Heart right ventricle (tissue), 16 donors: Measurements from ENCODE around the gene PDE9A. TPM values are rescaled to one million over a fixed set of nuclear protein-coding genes. Genes with fewer than 3 reads are reported as not detected.

ENCODE experiments used
- ATAC-seq, 8 donors: fragments of 200-7000 bp; cut with Tn5 transposase; one replicate each; pipeline ENCODE4 v1.9.1; 2020; ENCODE audit warnings: mild to moderate bottlenecking in 8 of 8, moderate library complexity in 8 of 8, moderate number of reproducible peaks in 1 of 8
- DNase-seq, 2 donors: peaks; one replicate each; pipeline ENCODE4 v3.0.0-alpha.2; 2020
- H3K27ac ChIP-seq, 10 donors: fragments of 200-600 bp; sonication (generic) in 2 of 10; one replicate each; pipeline versions ENCODE4 v1.5.0 to v1.8.0; 2020 to 2022; ENCODE audit warnings: mild to moderate bottlenecking in 3 of 10
- H3K27me3 ChIP-seq, 7 donors: fragments of 200-600 bp; one replicate each; pipeline ENCODE4 v1.8.0; 2021 to 2022; ENCODE audit warnings: mild to moderate bottlenecking in 2 of 7
- H3K36me3 ChIP-seq, 9 donors: fragments of 200-600 bp; sonication (generic) in 1 of 9; one replicate each; pipeline versions ENCODE4 v1.5.0 to v1.8.0; 2020 to 2022; ENCODE audit warnings: mild to moderate bottlenecking in 2 of 9
- H3K4me1 ChIP-seq, 9 donors: fragments of 200-600 bp; sonication (generic) in 1 of 9; one replicate each; pipeline versions ENCODE4 v1.5.0 to v1.8.0; 2020 to 2022; ENCODE audit warnings: mild to moderate bottlenecking in 4 of 9
- H3K4me3 ChIP-seq, 10 donors: fragments of 200-600 bp; sonication (generic) in 2 of 10; one replicate each; pipeline versions ENCODE4 v1.5.0 to v1.8.0; 2020 to 2022; ENCODE audit warnings: mild to moderate bottlenecking in 7 of 10, moderate library complexity in 2 of 10
- H3K9me3 ChIP-seq, 11 donors: fragments of 200-600 bp in 10 of 11; sonication (generic) in 2 of 11; one replicate each; pipeline versions ENCODE4 v1.5.0 to v1.8.0; 2013 to 2022; ENCODE audit warnings: mild to moderate bottlenecking in 2 of 11, control low read depth in 1 of 11, moderate library complexity in 1 of 11
- WGBS, 2 donors: extraction: QIAGEN DNeasy Blood & Tissue Kit; methylation state at CpG; one replicate each; pipeline ENCODE4 v1.1.7; 2013; ENCODE audit warnings: inconsistent platforms in 1 of 2; 5-methylcytosine and 5-hydroxymethylcytosine counted together
- intact Hi-C, 10 donors: fragments of 100-400 bp; cut with DNase I; formaldehyde crosslinking; loops; one replicate each; pipeline versions ENCODE4 v1.11.1 to v1.14.2; 2022
- polyA plus RNA-seq, 2 donors: library from polyadenylated mRNA; stranded (reverse); fragments of 200-250 nt; gene quantifications; one replicate each; pipeline ENCODE4 v1.2.3, GENCODE V29; 2013
- total RNA-seq, 10 donors: library from RNA; stranded (reverse); fragmentation: NEBNext Ultra II Directional in 3 of 10; extraction: Animal tissue kit (Norgen Biotek cat#: 25700) in 3 of 10; gene quantifications; one replicate each; pipeline versions ENCODE4 v1.2.1 to v1.2.4, GENCODE V29; 2021 to 2023
- TF ChIP-seq, protein P1 (sequence below), 9 donors: fragments of 200-600 bp; sonication (generic) in 2 of 9; IDR thresholded peaks; one replicate each; pipeline versions ENCODE4 v1.5.0 to v1.8.0; 2021 to 2022; ENCODE audit warnings: antibody characterized with exemption in 9 of 9, mild to moderate bottlenecking in 5 of 9, moderate library complexity in 1 of 9
- donor health status: Arrhythmogenic right ventricular cardiomyopathy.
- donor health status: ischemic (EF 13 %, LVEDD 7.1; RV severe dilation, severe dysfunction).
- donor health status: healthy with polysubstance abuse.
- donor health status: DM: no; HTN: yes; CAD: no.
- donor health status: DM: no; HTN: no; CAD: no.
- donor health status: ischemic (EF 25% LVEDD 6.9; RV normal size, moderate dysfunction).
- donor health status: ischemic (EF 25% LVEDD 5.7; RV mildly dilated, moderate dysfunction).
- donor health status: healthy.
- donor health status: DM: yes; HTN: yes; CAD: no.
- donor health status: Ischemic cardiomyopathy.
- donor health status: ischemic (EF 35%, LVEDD 5.7; RV mildly dilated, moderate dysfunction).
- donor health status: nonischemic (EF 11% LVEDD 7.7; RV severe dilation, severe dysfunction).
- donor health status: DM: yes; HTN: yes; CAD: no.
- donor health status: PGD.
- donor health status: ischemic (EF 29% LVEDD 5.4; RV normal size, mild dysfunction).
- donor health status: nonischemic (EF 23%, LVEDD 6.1; RV moderate dilation, normal function).

PDE9A gene
- total and polyA plus RNA-seq, 12 donors, result 1.2 to 7.0 (median 2.2) TPM

DNA sequence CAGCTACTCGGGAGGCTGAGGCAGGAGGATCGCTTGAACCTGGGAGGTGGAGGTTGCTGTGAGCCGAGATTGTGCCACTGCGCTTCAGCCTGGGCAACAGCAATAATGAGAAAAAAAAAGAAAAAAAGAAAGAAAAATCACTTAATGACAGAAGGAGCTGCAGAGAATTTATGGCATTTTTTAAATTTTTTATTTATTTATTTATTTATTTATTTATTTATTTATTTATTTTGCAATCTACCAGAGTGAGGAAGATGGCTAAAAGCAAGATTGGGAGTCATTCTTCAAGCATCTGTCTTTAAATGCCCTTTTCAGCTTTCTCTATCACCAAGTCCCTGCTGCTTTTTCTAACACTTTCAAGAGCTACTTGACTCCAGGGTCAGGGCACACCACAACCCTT, 134.2 kb downstream of the PDE9A start:
- 95 to 99% methylated on average over 4 of the region's 4 CpGs for WGBS, 2 donors
- H3K27me3 ChIP-seq, result peaks cover 0 to 20% (median 15%) of the 10 kb centered on the region in 7 donors
- H3K4me1 ChIP-seq, result peaks cover 0 to 17% (median 16%) of the 10 kb centered on the region in 9 donors

DNA sequence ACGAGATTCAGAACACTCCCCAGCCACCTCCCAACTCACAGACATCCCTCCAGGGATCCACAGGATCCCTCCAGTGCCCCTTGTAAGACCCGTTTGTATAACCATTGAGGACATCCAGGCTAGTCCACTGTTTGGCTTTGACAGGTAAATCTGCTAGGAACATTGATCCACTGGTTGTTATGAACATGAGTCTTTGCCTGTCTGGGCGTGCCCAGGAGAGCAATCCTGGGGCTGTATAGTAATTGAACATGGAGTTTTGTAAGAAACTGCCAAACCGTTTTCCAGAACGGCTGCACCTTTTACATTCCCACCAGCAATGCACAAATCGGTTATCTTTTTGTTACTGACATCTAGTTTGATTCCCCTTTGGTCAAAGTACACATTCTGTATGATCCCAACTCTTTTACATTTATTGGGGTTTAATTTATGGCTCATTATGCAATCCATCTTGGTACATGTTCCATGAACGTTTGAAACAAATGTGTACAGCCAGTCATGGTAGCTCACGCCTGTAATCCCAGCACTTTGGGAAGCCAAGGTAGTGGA, 137.2 kb downstream of the PDE9A start:
- Histone ChIP-seq H3K4me3 (no peak overlapping the region), H3K27me3 (peaks cover 0 to 44% (median 27%) of the 10 kb centered on the region in 7 donors), H3K27ac (no peak overlapping the region), H3K9me3 (peaks cover 0 to 6% (median 0%) of the 10 kb centered on the region in 11 donors), H3K4me1 (no peaks in the 10 kb centered on the region), H3K36me3 (no peaks in the 10 kb centered on the region)
- ATAC-seq (no peak), DNase-seq (no peak)
- intact Hi-C loops, result no loop called here
- WGBS, 2 donors, result 77 to 79% methylated on average over 8 of the region's 8 CpGs
- TF ChIP-seq, protein P1, sequence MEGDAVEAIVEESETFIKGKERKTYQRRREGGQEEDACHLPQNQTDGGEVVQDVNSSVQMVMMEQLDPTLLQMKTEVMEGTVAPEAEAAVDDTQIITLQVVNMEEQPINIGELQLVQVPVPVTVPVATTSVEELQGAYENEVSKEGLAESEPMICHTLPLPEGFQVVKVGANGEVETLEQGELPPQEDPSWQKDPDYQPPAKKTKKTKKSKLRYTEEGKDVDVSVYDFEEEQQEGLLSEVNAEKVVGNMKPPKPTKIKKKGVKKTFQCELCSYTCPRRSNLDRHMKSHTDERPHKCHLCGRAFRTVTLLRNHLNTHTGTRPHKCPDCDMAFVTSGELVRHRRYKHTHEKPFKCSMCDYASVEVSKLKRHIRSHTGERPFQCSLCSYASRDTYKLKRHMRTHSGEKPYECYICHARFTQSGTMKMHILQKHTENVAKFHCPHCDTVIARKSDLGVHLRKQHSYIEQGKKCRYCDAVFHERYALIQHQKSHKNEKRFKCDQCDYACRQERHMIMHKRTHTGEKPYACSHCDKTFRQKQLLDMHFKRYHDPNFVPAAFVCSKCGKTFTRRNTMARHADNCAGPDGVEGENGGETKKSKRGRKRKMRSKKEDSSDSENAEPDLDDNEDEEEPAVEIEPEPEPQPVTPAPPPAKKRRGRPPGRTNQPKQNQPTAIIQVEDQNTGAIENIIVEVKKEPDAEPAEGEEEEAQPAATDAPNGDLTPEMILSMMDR (IDR thresholded peaks at IDR 0.05), result no peak

More for the DNA sequence above, 134.2 kb downstream of the PDE9A start:
- H3K9me3 ChIP-seq, result peaks cover 0 to 6% (median 0%) of the 10 kb centered on the region in 11 donors
- intact Hi-C loops, result loop anchor here in 1 of 10 donors (10.0 kb wide), 1 partner anchor 113 kb away; no protein-coding TSS in a partner anchor
- DNase-seq, result no peak
- H3K27ac ChIP-seq, result no peak overlapping the region
- ATAC-seq, result no peak
- H3K36me3 ChIP-seq, result no peaks in the 10 kb centered on the region
- TF ChIP-seq, protein P1 (IDR thresholded peaks at IDR 0.05), result no peak
- no peak overlapping the region for H3K4me3 ChIP-seq

DNA sequence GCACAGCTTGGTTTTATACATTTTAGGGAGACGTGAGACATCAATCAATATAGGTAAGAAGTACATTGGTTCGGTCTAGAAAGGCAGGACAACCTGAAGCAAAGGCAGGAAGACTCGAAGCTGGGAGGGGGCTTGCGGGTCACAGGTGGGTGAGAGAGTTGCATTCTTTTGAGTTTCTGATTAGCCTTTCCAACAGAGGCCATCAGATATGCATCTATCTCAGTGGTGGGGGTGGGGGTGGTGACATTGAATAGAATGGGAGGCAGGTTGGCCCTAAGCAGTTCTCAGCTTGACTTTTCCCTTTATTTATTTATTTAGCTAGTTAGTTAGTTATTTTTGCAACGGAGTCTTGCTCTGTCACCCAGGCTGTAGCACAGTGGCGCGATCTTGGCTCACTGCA, 140.4 kb downstream of the PDE9A start:
- Histone ChIP-seq H3K36me3 (no peaks in the 10 kb centered on the region), H3K4me3 (no peak overlapping the region), H3K9me3 (no peaks in the 10 kb centered on the region), H3K27me3 (peaks cover 0 to 34% (median 24%) of the 10 kb centered on the region in 7 donors), H3K4me1 (peaks cover 0 to 4% (median 0%) of the 10 kb centered on the region in 9 donors), H3K27ac (no peak overlapping the region)
- WGBS, 2 donors, result 66 to 70% methylated on average over 7 of the region's 7 CpGs
- intact Hi-C loops, result no loop called here
- TF ChIP-seq, protein P1 (IDR thresholded peaks at IDR 0.05), result no peak
- no peak for DNase-seq
- no peak for ATAC-seq

DNA sequence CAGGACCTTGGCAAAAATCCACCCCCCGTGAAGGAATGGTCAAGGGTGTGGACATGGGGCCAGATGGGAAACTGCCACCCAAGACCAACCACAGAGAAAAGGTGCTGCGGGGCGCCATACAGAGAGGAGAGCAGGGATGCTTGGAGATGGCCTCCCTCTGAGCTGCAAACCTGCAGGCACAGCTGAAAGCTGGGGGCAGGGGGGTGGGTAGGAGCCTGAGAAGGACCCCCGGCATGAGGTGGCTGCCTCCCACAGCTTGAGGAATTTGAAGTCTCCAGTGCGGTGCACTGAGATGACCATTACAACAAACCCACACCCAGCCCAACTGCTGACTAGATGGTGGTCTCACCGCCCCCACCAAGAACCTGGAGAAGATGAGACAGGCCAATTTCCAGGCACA, 141.1 kb downstream of the PDE9A start:
- TF ChIP-seq, protein P1 (IDR thresholded peaks at IDR 0.05), result no peak
- DNase-seq (no peak), ATAC-seq (no peak)
- intact Hi-C loops, result no loop called here
- 47 to 51% methylated on average over 6 of the region's 6 CpGs for WGBS, 2 donors
- Histone ChIP-seq H3K4me3 (no peak overlapping the region), H3K27me3 (peaks cover 0 to 34% (median 20%) of the 10 kb centered on the region in 7 donors), H3K9me3 (no peaks in the 10 kb centered on the region), H3K27ac (no peak overlapping the region), H3K36me3 (no peaks in the 10 kb centered on the region), H3K4me1 (peaks cover 0 to 4% (median 0%) of the 10 kb centered on the region in 9 donors)
